22Rv1 (cell line): ENCODE data around the gene IFITM5.

ENCODE experiments used
- CTCF ChIP-seq: fragments of 450-650 bp; IDR thresholded peaks from 2 replicates; pipeline ENCODE4 v1.5.1; 2017; ENCODE audit warnings: mild to moderate bottlenecking
- ZFX ChIP-seq: fragments of 450-650 bp; IDR thresholded peaks from 2 replicates; pipeline ENCODE4 v1.6.1; 2017; ENCODE audit warnings: antibody characterized with exemption, borderline replicate concordance

- TF ChIP-seq CTCF (no peak), ZFX (no peak)
Measured at GRCh38 chr11:315516-315994, 16.2 kb upstream of the IFITM5 start.
